GM23248 (cell line): ENCODE data around the gene DOP1B. TPM values are rescaled to one million over a fixed set of nuclear protein-coding genes. Genes with fewer than 3 reads are reported as not detected.
"Not testable (repeated sequence)": the region's sequence is repeated elsewhere in the genome, so short reads cannot be mapped to it uniquely, and the experiment has no call there.

Experiments used
- DNase-seq: peaks from one replicate; pipeline ENCODE4 v3.0.0-alpha.2; 2015
- H2AFZ ChIP-seq: fragments of 200-600 bp; sonication (generic); 2 replicates; pipeline ENCODE4 v1.6.1; 2016; ENCODE audit warnings: antibody characterized with exemption
- H3F3A ChIP-seq: fragments of 200-600 bp; sonication (generic); 2 replicates; pipeline ENCODE4 v1.6.1; 2016; ENCODE audit warnings: mild to moderate bottlenecking, antibody characterized with exemption, mixed run types; ENCODE audit not compliant: insufficient read depth
- H3K27ac ChIP-seq: fragments of 200-600 bp; sonication (generic); 2 replicates; pipeline ENCODE4 v1.5.1; 2016; ENCODE audit warnings: mild to moderate bottlenecking
- H3K27me3 ChIP-seq: fragments of 200-600 bp; sonication (generic); replicated peaks from 2 replicates; pipeline ENCODE4 v1.6.1; 2016; ENCODE audit warnings: mild to moderate bottlenecking; ENCODE audit not compliant: insufficient read depth
- H3K36me3 ChIP-seq: fragments of 200-600 bp; sonication (generic); 2 replicates; pipeline ENCODE4 v1.6.1; 2016; ENCODE audit warnings: low read depth, mild to moderate bottlenecking
- H3K4me1 ChIP-seq: fragments of 200-600 bp; sonication (generic); 2 replicates; pipeline ENCODE4 v1.6.1; 2016; ENCODE audit warnings: mild to moderate bottlenecking; ENCODE audit not compliant: insufficient read depth
- H3K4me2 ChIP-seq: fragments of 200-600 bp; sonication (generic); one replicate; pipeline ENCODE4 v1.6.1; 2016; ENCODE audit warnings: mild to moderate bottlenecking; ENCODE audit not compliant: unreplicated experiment
- H3K4me3 ChIP-seq: fragments of 200-600 bp; sonication (generic); 2 replicates; pipeline ENCODE4 v1.5.1; 2016; ENCODE audit warnings: mild to moderate bottlenecking
- H3K79me2 ChIP-seq: fragments of 200-600 bp; sonication (generic); 2 replicates; pipeline ENCODE4 v1.6.1; 2016; ENCODE audit warnings: mild to moderate bottlenecking; ENCODE audit not compliant: insufficient read depth
- H3K9ac ChIP-seq: fragments of 200-600 bp; sonication (generic); 2 replicates; pipeline ENCODE4 v1.6.1; 2016; ENCODE audit warnings: mild to moderate bottlenecking
- H3K9me2 ChIP-seq: fragments of 200-600 bp; sonication (generic); 2 replicates; pipeline ENCODE4 v1.6.1; 2016; ENCODE audit warnings: mixed run types, mild to moderate bottlenecking, moderate library complexity; ENCODE audit not compliant: insufficient read depth
- H3K9me3 ChIP-seq: fragments of 200-600 bp; sonication (generic); one replicate; pipeline ENCODE4 v1.6.1; 2017; ENCODE audit warnings: low read depth
- H4K20me1 ChIP-seq: fragments of 200-600 bp; sonication (generic); 2 replicates; pipeline ENCODE4 v1.6.0; 2016; ENCODE audit not compliant: insufficient read depth
- EZH2 ChIP-seq: fragments of 200-600 bp; sonication (generic); IDR thresholded peaks from 2 replicates; pipeline ENCODE4 v1.6.1; 2018; ENCODE audit warnings: antibody characterized with exemption, mild to moderate bottlenecking; ENCODE audit not compliant: insufficient read depth, poor library complexity, severe bottlenecking
- EZH2phosphoT487 ChIP-seq: fragments of 200-600 bp; sonication (generic); IDR thresholded peaks from 2 replicates; pipeline ENCODE4 v1.6.1; 2018; ENCODE audit warnings: antibody characterized with exemption, moderate library complexity, mild to moderate bottlenecking, low read depth; ENCODE audit not compliant: insufficient read depth
- WGBS, 2 experiments: methylation state at CpG; one replicate each; pipeline ENCODE4 v1.1.6; 2015 to 2017; ENCODE audit warnings: low lambda C conversion rate in 2 of 2, low coverage in 1 of 2; ENCODE audit errors: missing lambda C conversion rate in 2 of 2; 5-methylcytosine and 5-hydroxymethylcytosine counted together
- in situ Hi-C: fragments of 300-500 bp; cut with MboI; formaldehyde crosslinking; loops from 2 replicates; pipeline ENCODE4 v1.15.0; 2020
- polyA plus RNA-seq: library from polyadenylated mRNA; unstranded; fragments of >200 nt; fragmentation: Nextera tagmentation; extraction: Ambion mirVana; gene quantifications from 2 replicates; pipeline ENCODE4 v1.2.1, GENCODE V29; 2016
- total RNA-seq: library from RNA; depleted of rRNA; stranded (reverse); fragments of >200 nt; shearing (Covaris generic); gene quantifications from 2 replicates; pipeline ENCODE4 v1.2.3, GENCODE V29; 2014

DOP1B gene
- total and polyA plus RNA-seq, 2 experiments from 2014 or later: 5.4 to 12.3 TPM

DNA sequence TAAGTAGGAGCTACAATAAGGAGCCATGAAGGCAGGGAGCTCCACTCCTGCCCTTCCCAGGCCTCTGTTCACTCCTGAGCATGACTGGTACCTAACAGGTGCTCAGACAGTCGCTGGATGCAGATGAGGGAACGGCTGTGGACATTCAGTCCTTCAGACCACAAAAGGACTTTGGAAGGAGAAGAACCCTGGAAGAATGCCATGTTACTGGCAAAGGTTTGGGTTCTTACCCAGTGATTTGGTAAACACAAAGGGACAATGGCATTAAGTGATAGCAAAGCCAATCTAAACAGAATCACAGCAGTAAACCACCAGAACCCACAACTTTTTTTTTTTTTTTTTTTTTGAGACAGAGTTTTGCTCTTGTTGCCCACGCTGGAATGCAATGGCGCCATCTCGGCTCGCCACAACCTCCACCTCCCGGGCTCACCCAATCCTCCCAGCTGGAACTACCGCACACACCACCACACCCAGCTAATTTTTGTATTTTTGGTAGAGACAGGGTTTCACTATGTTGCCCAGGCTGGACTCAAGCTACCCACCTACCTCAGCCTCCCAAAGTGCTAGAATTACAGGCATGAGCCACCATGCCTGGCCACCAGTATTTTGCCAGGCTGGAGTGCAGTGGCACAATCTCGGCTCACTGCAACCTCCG lies 29.2 kb upstream of the DOP1B start:
- H2AFZ ChIP-seq: no peak overlapping the region
- no peaks in the 10 kb centered on the region for H3K36me3 ChIP-seq
- WGBS, 2 experiments: 87 to 94% methylated on average over 9 to 10 of the region's 10 CpGs
- no peaks in the 10 kb centered on the region for H3K9me3 ChIP-seq
- no peaks in the 10 kb centered on the region for H3K9me2 ChIP-seq
- no peaks in the 10 kb centered on the region for H3K79me2 ChIP-seq
- in situ Hi-C loops: no loop called here
- H3K27ac ChIP-seq: no peak overlapping the region
- no peaks in the 10 kb centered on the region for H3K4me1 ChIP-seq
- H3K27me3 ChIP-seq: no peaks in the 10 kb centered on the region
- no peak for DNase-seq
- no peak overlapping the region for H3K4me2 ChIP-seq
- H4K20me1 ChIP-seq: no peaks in the 10 kb centered on the region
- H3K4me3 ChIP-seq: no peak overlapping the region
- peaks cover 7% of the 10 kb centered on the region; the same call in 1 of the 2 replicates for H3F3A ChIP-seq
- no peak overlapping the region for H3K9ac ChIP-seq
- TF ChIP-seq EZH2phosphoT487 (no peak), EZH2 (no peak)

GRCh38 chr21:36127977-36128376 lies 28.6 kb upstream of the DOP1B start:
- WGBS, 2 experiments: 64 to 67% methylated on average over 5 of the region's 5 CpGs
- DNase-seq: no peak
- no peak for TF ChIP-seq EZH2
- TF ChIP-seq EZH2phosphoT487: no peak
- Histone ChIP-seq H3K79me2 (no peaks in the 10 kb centered on the region), H3K4me3 (no peak overlapping the region), H3K27me3 (no peaks in the 10 kb centered on the region), H4K20me1 (no peaks in the 10 kb centered on the region), H2AFZ (no peak overlapping the region), H3K9me2 (no peaks in the 10 kb centered on the region), H3K4me1 (no peaks in the 10 kb centered on the region), H3K4me2 (no peak overlapping the region), H3K9me3 (no peaks in the 10 kb centered on the region), H3K36me3 (no peaks in the 10 kb centered on the region), H3K9ac (no peak overlapping the region), H3F3A (peaks cover 7% of the 10 kb centered on the region; the same call in 1 of the 2 replicates), H3K27ac (no peak overlapping the region)
- in situ Hi-C loops: no loop called here

GRCh38 chr21:36129219-36129618 lies 27.4 kb upstream of the DOP1B start:
- Histone ChIP-seq H3F3A (peaks cover 8% of the 10 kb centered on the region; the same call in 1 of the 2 replicates), H3K36me3 (no peaks in the 10 kb centered on the region), H3K27ac (no peak overlapping the region), H4K20me1 (no peaks in the 10 kb centered on the region), H3K79me2 (no peaks in the 10 kb centered on the region), H2AFZ (peak overlapping the region; percentile 73), H3K9ac (no peak overlapping the region), H3K27me3 (no peaks in the 10 kb centered on the region), H3K4me1 (peaks cover 5% of the 10 kb centered on the region), H3K9me3 (no peaks in the 10 kb centered on the region), H3K9me2 (no peaks in the 10 kb centered on the region), H3K4me2 (no peak overlapping the region), H3K4me3 (no peak overlapping the region)
- in situ Hi-C loops: no loop called here
- TF ChIP-seq EZH2 (no peak), EZH2phosphoT487 (no peak)
- WGBS, 2 experiments: 72 to 74% methylated on average over 2 of the region's 2 CpGs
- DNase-seq: no peak

DNA sequence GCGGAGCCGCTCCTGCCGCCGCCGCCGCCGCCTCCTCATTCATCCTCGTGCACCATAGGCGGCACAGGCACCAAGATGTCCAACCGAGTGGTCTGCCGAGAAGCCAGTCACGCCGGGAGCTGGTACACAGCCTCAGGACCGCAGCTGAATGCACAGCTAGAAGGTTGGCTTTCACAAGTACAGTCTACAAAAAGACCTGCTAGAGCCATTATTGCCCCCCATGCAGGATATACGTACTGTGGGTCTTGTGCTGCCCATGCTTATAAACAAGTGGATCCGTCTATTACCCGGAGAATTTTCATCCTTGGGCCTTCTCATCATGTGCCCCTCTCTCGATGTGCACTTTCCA lies 26.2 kb upstream of the DOP1B start:
- H3K9me2 ChIP-seq, H3K79me2 ChIP-seq, H3K27ac ChIP-seq, H3K4me1 ChIP-seq, H3K36me3 ChIP-seq, H3K27me3 ChIP-seq, DNase-seq, H4K20me1 ChIP-seq, in situ Hi-C loops, H3K9me3 ChIP-seq: not testable (repeated sequence)
- H3K4me2 ChIP-seq: peak overlapping the region; percentile 36
- H3F3A ChIP-seq: peaks cover 12% of the 10 kb centered on the region; the same call in 1 of the 2 replicates
- H3K4me3 ChIP-seq: peak overlapping the region; percentile 50
- 22 to 28% methylated on average over 8 to 9 of the region's 18 CpGs for WGBS, 2 experiments
- H3K9ac ChIP-seq: peak overlapping the region; percentile 40
- peak overlapping the region; percentile 64 for H2AFZ ChIP-seq

- H3K9ac ChIP-seq, H3K27ac ChIP-seq, H4K20me1 ChIP-seq, H3K4me3 ChIP-seq, H3K79me2 ChIP-seq, H3K36me3 ChIP-seq, H3K9me3 ChIP-seq, H3K4me1 ChIP-seq, DNase-seq, H3K9me2 ChIP-seq, H3K27me3 ChIP-seq, in situ Hi-C loops: not testable (repeated sequence)
- Histone ChIP-seq H3F3A (peaks cover 12% of the 10 kb centered on the region; the same call in 1 of the 2 replicates), H3K4me2 (peak overlapping the region; percentile 36), H2AFZ (peak overlapping the region; percentile 64; the same call in 1 of the 2 replicates)
- 88% methylated on average over 5 of the region's 5 CpGs for WGBS, 2 experiments
Observed at GRCh38 chr21:36130839-36131238, 25.8 kb upstream of the DOP1B start.
